ENCODE measurements around the gene NES. TPM values are rescaled to one million over a fixed set of nuclear protein-coding genes. Genes with fewer than 3 reads are reported as not detected.

The NES gene
- total RNA-seq, 1 experiment from 2014 or later = 8.4 TPM

GRCh38 chr1:156652992-156653355, 24.2 kb downstream of the NES start:
- TF ChIP-seq CEBPB (IDR thresholded peaks at IDR 0.05; ENCODE audit: low read depth) = no peak
- no peak for TF ChIP-seq JUND (IDR thresholded peaks at IDR 0.05)
- no peak for TF ChIP-seq SRF (IDR thresholded peaks at IDR 0.05; ENCODE audit: low read depth)
- TF ChIP-seq REST (IDR thresholded peaks at IDR 0.05; ENCODE audit: low read depth) = no peak
- no peak for TF ChIP-seq ZBTB33 (IDR thresholded peaks at IDR 0.05; ENCODE audit: extremely low read depth, insufficient replicate concordance, low read length)
- no peak for TF ChIP-seq EZH2phosphoT487 (IDR thresholded peaks at IDR 0.05; ENCODE audit: borderline replicate concordance)
- no peak for TF ChIP-seq ZNF274 (IDR thresholded peaks at IDR 0.05; ENCODE audit: low read depth, low read length)
- TF ChIP-seq SIN3A (IDR thresholded peaks at IDR 0.05; ENCODE audit: low read depth) = no peak
- TF ChIP-seq YY1 (IDR thresholded peaks at IDR 0.05; ENCODE audit: extremely low read depth, insufficient replicate concordance, low read depth, low read length) = no peak
- TF ChIP-seq CTCF (IDR thresholded peaks at IDR 0.05 in 2 of 3, conservative IDR thresholded peaks at IDR 0.05 in 1 of 3; ENCODE audit: borderline replicate concordance in 1 of 3, insufficient read depth in 1 of 3, low read depth in 2 of 3, low read length in 2 of 3) = no peak
- no peak for TF ChIP-seq ELF1 (IDR thresholded peaks at IDR 0.05; ENCODE audit: borderline replicate concordance, low read depth)
- TF ChIP-seq POLR2A (IDR thresholded peaks at IDR 0.05; ENCODE audit: borderline replicate concordance, extremely low read depth, insufficient read depth, insufficient read length) = no peak
- no peak for TF ChIP-seq POLR2AphosphoS5 (IDR thresholded peaks at IDR 0.05; ENCODE audit: low read depth, low read length)
- TF ChIP-seq CBX3 (IDR thresholded peaks at IDR 0.05; ENCODE audit: low read depth) = no peak
- ATAC-seq (no peak), DNase-seq (ENCODE audit: low read depth, low spot score) (no peak)
- intact Hi-C loops (cut with micrococcal nuclease) = no loop called here
- Histone ChIP-seq H3K9ac (ENCODE audit: low read length) (no peak overlapping the region), H3K4me1 (ENCODE audit: control insufficient read depth in 1 of 2, insufficient read depth in 2 of 2, low read length in 2 of 2) (peaks cover 5 to 15% of the 10 kb centered on the region in 2 experiments; a peak in 3 of 4 replicates), H3K4me2 (ENCODE audit: low read length) (no peak overlapping the region), H3K79me2 (ENCODE audit: insufficient read depth, low read length) (peaks cover 99% of the 10 kb centered on the region), H4K20me1 (ENCODE audit: insufficient read depth) (peaks cover 10% of the 10 kb centered on the region; the same call in 1 of the 2 replicates), H2AFZ (ENCODE audit: low read depth, low read length, poor library complexity, severe bottlenecking) (no peak overlapping the region), H3K9me3 (ENCODE audit: control insufficient read depth in 1 of 2, insufficient read depth in 1 of 2, low read depth in 1 of 2, low read length in 2 of 2) (no peaks in the 10 kb centered on the region), H3K4me3 (replicated peaks in 1 of 2; ENCODE audit: low read depth in 1 of 2, low read length in 2 of 2) (no peak overlapping the region), H3K27ac (ENCODE audit: low read depth, low read length) (no peak overlapping the region), H3K9me2 (ENCODE audit: insufficient read depth) (no peaks in the 10 kb centered on the region), H3K36me3 (ENCODE audit: control insufficient read depth in 1 of 2, insufficient read depth in 2 of 2, low read length in 2 of 2) (peaks cover 27 to 60% of the 10 kb centered on the region in 2 experiments), H3K27me3 (ENCODE audit: insufficient read depth, low read length) (no peaks in the 10 kb centered on the region)
- no TSS peak for BruUV-seq (replicated peaks)
- ChIA-PET POLR2A (interaction anchor here (1.2 kb wide), 1 partner anchor 9 kb away, joined by 3 read pairs; no protein-coding TSS in a partner anchor), CTCF (no interaction called here), RAD21 (ENCODE audit: low non-redundant PET in 1 of 2, low total read pairs in 2 of 2, uncharacterized antibody in 2 of 2, unreplicated experiment in 2 of 2) (no interaction called here)
